ENCODE measurements around the gene IDNK.
A peak's percentile ranks its signal among the peaks of the same experiment; 100 is the strongest.
"Not testable (repeated sequence)": the region's sequence is repeated elsewhere in the genome, so short reads cannot be mapped to it uniquely, and the experiment has no call there.

The IDNK gene

DNA sequence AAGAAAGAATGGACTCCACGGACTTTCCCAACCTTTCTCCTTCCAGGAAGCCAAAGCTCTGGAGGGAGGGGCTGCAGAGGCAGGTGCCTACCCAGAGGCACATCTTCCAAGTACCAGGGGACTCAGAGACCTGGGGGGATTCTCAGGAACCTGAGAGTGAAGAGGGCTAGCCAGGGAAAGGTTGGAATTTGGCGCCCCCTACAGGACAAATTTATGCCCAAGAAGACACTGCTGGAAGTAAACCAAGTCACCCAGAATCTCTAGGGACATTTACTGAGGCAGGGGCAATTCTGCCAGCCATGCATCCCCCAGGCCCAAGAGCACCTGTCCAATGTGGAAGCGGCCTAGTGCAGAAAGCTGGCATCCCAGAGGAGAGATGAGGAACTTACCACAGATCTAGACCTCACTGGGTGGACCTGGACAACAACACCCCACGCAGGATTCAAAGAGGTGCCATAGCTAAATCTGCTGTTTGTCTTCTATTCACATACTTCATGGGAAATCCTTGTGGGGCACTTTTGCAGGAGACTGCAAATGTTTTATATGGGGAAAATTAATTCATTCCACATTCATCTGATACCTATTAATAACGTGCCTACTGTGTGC lies 25.9 kb upstream of the IDNK start:
- DNase-seq (ENCODE audit: extremely low read depth, low read depth) = no peak
- TF ChIP-seq, protein P1, sequence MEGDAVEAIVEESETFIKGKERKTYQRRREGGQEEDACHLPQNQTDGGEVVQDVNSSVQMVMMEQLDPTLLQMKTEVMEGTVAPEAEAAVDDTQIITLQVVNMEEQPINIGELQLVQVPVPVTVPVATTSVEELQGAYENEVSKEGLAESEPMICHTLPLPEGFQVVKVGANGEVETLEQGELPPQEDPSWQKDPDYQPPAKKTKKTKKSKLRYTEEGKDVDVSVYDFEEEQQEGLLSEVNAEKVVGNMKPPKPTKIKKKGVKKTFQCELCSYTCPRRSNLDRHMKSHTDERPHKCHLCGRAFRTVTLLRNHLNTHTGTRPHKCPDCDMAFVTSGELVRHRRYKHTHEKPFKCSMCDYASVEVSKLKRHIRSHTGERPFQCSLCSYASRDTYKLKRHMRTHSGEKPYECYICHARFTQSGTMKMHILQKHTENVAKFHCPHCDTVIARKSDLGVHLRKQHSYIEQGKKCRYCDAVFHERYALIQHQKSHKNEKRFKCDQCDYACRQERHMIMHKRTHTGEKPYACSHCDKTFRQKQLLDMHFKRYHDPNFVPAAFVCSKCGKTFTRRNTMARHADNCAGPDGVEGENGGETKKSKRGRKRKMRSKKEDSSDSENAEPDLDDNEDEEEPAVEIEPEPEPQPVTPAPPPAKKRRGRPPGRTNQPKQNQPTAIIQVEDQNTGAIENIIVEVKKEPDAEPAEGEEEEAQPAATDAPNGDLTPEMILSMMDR (IDR thresholded peaks at IDR 0.05; ENCODE audit: low read depth, low read length, missing control alignments) = peak; percentile 75
- H3K4me3 ChIP-seq (replicated peaks; ENCODE audit: low read depth, low read length) = no peak overlapping the region

DNA sequence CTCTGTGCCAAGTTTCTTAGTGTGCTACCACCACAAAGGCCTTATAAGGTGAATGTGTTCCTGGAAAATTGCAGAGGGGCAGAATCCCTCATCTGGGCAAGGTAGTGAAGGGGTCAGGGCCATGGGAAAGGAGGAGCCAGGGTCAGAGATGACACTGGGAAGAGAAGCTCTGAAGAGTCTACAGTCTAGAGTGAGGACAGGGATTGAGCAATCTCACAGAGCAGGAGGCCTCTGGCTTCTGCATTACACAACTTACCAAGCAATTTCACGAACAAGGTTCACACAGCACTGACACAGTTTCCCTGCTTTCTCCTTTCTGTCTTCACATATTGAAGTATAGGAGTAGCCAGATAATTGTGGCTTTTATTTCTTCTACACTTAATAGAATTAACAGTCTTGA lies 24.5 kb upstream of the IDNK start:
- H3K4me3 ChIP-seq (replicated peaks; ENCODE audit: low read depth, low read length) = no peak overlapping the region
- DNase-seq (ENCODE audit: extremely low read depth, low read depth) = no peak
- TF ChIP-seq, protein P1 (IDR thresholded peaks at IDR 0.05; ENCODE audit: low read depth, low read length, missing control alignments) = no peak

DNA sequence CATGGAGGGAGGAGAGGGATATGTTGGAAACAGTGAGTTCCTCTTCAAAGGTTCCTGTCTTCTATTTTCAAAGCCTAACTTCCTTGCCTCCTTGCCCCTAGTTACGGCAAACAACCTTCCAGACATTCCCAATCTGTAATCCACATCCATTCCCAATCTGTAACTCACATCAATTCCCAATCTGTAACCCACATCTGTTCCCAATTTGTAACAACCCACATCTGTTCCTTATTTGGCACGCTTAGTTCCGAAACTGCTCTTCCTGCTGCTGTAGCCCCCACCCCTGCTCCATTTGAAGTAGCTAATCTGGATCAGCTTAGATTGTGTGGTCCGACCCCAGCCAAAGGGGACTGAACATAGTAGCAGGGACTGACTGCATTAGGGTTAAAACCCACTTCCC lies 23.9 kb upstream of the IDNK start:
- H3K4me3 ChIP-seq (replicated peaks; ENCODE audit: low read depth, low read length) = no peak overlapping the region
- DNase-seq (ENCODE audit: extremely low read depth, low read depth) = peak; percentile 67
- TF ChIP-seq, protein P1 (IDR thresholded peaks at IDR 0.05; ENCODE audit: low read depth, low read length, missing control alignments) = no peak

DNA sequence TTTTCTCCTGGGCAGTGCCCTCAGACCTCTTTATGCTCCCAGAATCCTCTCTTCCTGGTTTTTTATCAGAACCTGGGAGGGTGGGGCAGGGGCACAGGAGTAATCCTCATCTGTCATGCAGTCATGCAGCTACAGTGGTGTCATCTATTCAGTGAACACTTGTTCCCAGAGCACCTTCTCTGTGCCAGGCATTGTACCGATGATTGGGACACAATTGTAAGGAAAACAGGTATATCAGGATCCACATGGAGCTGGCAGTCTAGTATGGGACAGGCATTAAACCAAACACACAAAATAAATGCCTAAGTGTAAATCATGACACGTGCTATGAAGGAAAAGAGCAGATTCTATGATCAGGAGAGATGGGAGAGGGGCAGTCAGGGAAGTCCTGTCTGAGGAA lies 21.5 kb upstream of the IDNK start:
- TF ChIP-seq, protein P1 (IDR thresholded peaks at IDR 0.05; ENCODE audit: low read depth, low read length, missing control alignments) = no peak
- H3K4me3 ChIP-seq (replicated peaks; ENCODE audit: low read depth, low read length) = no peak overlapping the region
- DNase-seq (ENCODE audit: extremely low read depth, low read depth) = no peak

DNA sequence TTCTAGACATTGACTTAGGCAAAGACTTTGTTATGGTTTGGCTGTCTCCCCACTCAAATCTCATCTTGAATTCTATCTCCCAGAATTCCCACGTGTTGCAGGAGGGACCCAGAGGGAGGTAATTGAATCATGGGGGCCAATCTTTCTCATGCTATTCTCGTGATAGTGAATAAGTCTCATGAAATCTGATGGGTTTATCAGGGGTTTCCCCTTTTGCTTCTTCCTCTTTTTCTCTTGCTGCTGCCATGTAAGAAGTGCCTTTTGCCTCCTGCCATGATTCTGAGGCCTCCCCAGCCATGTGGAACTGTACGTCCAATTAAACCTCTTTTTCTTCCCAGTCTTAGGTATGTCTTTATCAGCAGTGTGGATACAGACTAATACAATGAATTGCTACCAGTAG lies 15.3 kb upstream of the IDNK start:
- not testable (repeated sequence) for H3K4me3 ChIP-seq (replicated peaks; ENCODE audit: low read depth, low read length); DNase-seq (ENCODE audit: extremely low read depth, low read depth)

DNA sequence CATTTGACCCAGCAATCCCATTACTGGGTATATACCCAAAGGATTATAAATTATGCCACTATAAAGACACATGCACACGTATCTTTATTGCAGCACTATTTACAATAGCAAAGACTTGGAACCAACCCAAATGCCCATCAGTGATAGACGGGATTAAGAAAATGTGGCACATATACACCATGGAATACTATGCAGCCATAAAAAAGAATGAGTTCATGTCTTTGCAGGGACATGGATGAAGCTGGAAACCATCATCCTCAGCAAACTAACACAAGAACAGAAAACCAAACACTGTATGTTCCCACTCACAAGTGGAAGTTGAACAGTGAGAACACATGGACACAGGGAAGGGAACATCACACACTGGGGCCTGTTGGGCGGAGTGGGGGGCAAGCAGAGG lies 9.6 kb upstream of the IDNK start:
- not testable (repeated sequence) for DNase-seq (ENCODE audit: extremely low read depth, low read depth); H3K4me3 ChIP-seq (replicated peaks; ENCODE audit: low read depth, low read length)

DNA sequence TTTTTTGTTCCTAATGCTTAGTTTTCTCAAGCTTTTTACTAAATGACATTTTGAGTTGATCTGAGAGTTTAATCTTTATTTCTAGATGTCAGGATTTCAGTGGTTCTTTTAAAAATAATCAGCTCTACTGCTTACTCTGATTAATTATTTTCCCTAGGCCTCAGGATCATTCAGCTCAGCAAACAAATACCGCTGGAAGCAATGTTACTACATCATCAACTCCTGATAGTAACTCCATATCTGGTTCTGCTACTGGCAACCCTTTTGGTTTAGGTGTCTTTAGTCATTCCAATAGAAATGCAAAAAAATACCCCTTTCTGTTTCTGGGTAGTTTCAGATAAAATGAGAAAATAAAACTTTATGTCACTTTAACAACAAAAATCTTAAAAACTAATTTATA lies 5.6 kb upstream of the IDNK start:
- no peak for DNase-seq (ENCODE audit: extremely low read depth, low read depth)
- TF ChIP-seq, protein P1 (IDR thresholded peaks at IDR 0.05; ENCODE audit: low read depth, low read length, missing control alignments) = no peak
- no peak overlapping the region for H3K4me3 ChIP-seq (replicated peaks; ENCODE audit: low read depth, low read length)

DNA sequence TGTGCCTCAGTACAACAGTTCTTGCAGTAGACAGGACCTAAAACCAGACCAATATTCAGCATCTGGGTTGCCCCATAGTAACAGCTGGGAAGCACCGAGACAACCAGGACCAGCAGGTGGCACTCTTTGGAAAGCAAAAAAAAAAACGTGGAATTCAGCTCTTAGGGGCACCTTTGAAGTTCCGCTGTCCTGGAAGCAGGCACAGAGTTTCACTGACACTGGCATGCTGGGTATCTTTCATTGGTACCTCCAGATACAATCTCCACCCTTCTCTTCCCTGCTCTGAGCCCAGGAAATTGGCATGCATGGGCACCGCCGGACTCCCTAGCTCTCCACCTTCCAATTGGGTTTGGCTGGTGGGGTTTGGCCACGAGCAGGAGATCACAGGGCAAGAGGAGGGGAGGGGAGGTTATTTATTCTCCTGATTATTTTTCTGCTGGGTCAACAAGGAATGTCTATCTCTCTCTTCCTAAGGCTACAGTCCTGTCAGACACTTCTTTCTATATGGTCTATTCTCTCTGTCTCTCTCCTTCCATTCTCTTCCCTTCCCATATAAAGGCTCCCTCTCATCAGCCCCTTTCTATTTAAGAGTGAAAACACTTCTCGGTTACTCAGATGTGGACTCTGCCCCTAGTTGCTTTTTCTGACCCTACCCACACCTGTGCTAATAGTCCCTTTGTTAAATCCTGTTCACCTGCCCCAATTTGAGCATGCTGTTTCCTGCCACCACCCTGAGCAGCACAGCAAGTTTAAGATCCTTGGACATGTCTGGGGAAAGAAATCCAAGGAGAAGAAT lies 1.9 kb upstream of the IDNK start:
- no peak overlapping the region for H3K4me3 ChIP-seq (replicated peaks; ENCODE audit: low read depth, low read length)
- peak; percentile 44 for DNase-seq (ENCODE audit: extremely low read depth, low read depth)
- TF ChIP-seq, protein P1 (IDR thresholded peaks at IDR 0.05; ENCODE audit: low read depth, low read length, missing control alignments) = peak; percentile 79

Measured in HFF-Myc (cell line).